Activated naive CD8-positive, alpha-beta T cell (primary cell): ENCODE data around the gene PHF21B.

ENCODE experiments used
- H3K27ac Mint-ChIP-seq: one replicate; pipeline ENCODE4 v1.8.0; 2021; ENCODE audit warnings: mixed read lengths
- H3K27me3 Mint-ChIP-seq: one replicate; pipeline ENCODE4 v1.8.0; 2021; ENCODE audit warnings: mixed read lengths
- H3K36me3 Mint-ChIP-seq: one replicate; pipeline ENCODE4 v1.8.0; 2021; ENCODE audit warnings: mixed read lengths
- H3K4me1 Mint-ChIP-seq: one replicate; pipeline ENCODE4 v1.8.0; 2021; ENCODE audit warnings: low read depth, mixed read lengths
- H3K4me3 Mint-ChIP-seq: one replicate; pipeline ENCODE4 v1.8.0; 2021; ENCODE audit warnings: mild to moderate bottlenecking, mixed read lengths
- H3K9me3 Mint-ChIP-seq: one replicate; pipeline ENCODE4 v1.8.0; 2021; ENCODE audit warnings: low read depth, mixed read lengths

The PHF21B gene

GRCh38 chr22:45033136-45033535 is 23.3 kb upstream of the PHF21B start:
- Mint-ChIP-seq H3K36me3 (no peaks in the 10 kb centered on the region), H3K4me1 (no peaks in the 10 kb centered on the region), H3K27ac (no peak overlapping the region), H3K27me3 (peaks cover 6% of the 10 kb centered on the region), H3K9me3 (no peaks in the 10 kb centered on the region), H3K4me3 (no peak overlapping the region)

GRCh38 chr22:45031629-45032403 is 22.0 kb upstream of the PHF21B start:
- H3K27me3 Mint-ChIP-seq: peaks cover 6% of the 10 kb centered on the region
- no peak overlapping the region for H3K4me3 Mint-ChIP-seq
- H3K4me1 Mint-ChIP-seq: no peaks in the 10 kb centered on the region
- H3K27ac Mint-ChIP-seq: no peak overlapping the region
- H3K9me3 Mint-ChIP-seq: no peaks in the 10 kb centered on the region
- no peaks in the 10 kb centered on the region for H3K36me3 Mint-ChIP-seq

GRCh38 chr22:45029501-45029900 is 19.7 kb upstream of the PHF21B start:
- H3K9me3 Mint-ChIP-seq: no peaks in the 10 kb centered on the region
- H3K4me1 Mint-ChIP-seq: no peaks in the 10 kb centered on the region
- H3K27ac Mint-ChIP-seq: no peak overlapping the region
- H3K4me3 Mint-ChIP-seq: no peak overlapping the region
- H3K27me3 Mint-ChIP-seq: peaks cover 8% of the 10 kb centered on the region
- H3K36me3 Mint-ChIP-seq: no peaks in the 10 kb centered on the region

GRCh38 chr22:45026511-45026910 is 16.7 kb upstream of the PHF21B start:
- peaks cover 16% of the 10 kb centered on the region for H3K27me3 Mint-ChIP-seq

GRCh38 chr22:45023431-45023830 is 13.6 kb upstream of the PHF21B start:
- peaks cover 15% of the 10 kb centered on the region for H3K27me3 Mint-ChIP-seq
- H3K4me1 Mint-ChIP-seq: peaks cover 2% of the 10 kb centered on the region
- no peaks in the 10 kb centered on the region for H3K36me3 Mint-ChIP-seq
- no peak overlapping the region for H3K27ac Mint-ChIP-seq
- no peaks in the 10 kb centered on the region for H3K9me3 Mint-ChIP-seq
- H3K4me3 Mint-ChIP-seq: no peak overlapping the region

More at GRCh38 chr22:45026511-45026910, 16.7 kb upstream of the PHF21B start:
- no peak overlapping the region for H3K27ac Mint-ChIP-seq
- H3K36me3 Mint-ChIP-seq: no peaks in the 10 kb centered on the region
- peaks cover 2% of the 10 kb centered on the region for H3K4me1 Mint-ChIP-seq
- no peaks in the 10 kb centered on the region for H3K9me3 Mint-ChIP-seq
- no peak overlapping the region for H3K4me3 Mint-ChIP-seq

- Mint-ChIP-seq H3K4me1 (peaks cover 2% of the 10 kb centered on the region), H3K27me3 (peaks cover 16% of the 10 kb centered on the region), H3K9me3 (no peaks in the 10 kb centered on the region), H3K27ac (no peak overlapping the region), H3K4me3 (no peak overlapping the region), H3K36me3 (no peaks in the 10 kb centered on the region)
Observed at GRCh38 chr22:45019861-45020655, 10.3 kb upstream of the PHF21B start.

GRCh38 chr22:45014654-45015053 is 4.8 kb upstream of the PHF21B start:
- H3K27me3 Mint-ChIP-seq: peaks cover 37% of the 10 kb centered on the region
- H3K36me3 Mint-ChIP-seq: no peaks in the 10 kb centered on the region
- H3K27ac Mint-ChIP-seq: no peak overlapping the region
- H3K4me1 Mint-ChIP-seq: peaks cover 8% of the 10 kb centered on the region
- no peak overlapping the region for H3K4me3 Mint-ChIP-seq
- H3K9me3 Mint-ChIP-seq: no peaks in the 10 kb centered on the region

GRCh38 chr22:45013138-45013537 is 3.3 kb upstream of the PHF21B start:
- peaks cover 37% of the 10 kb centered on the region for H3K27me3 Mint-ChIP-seq
- no peaks in the 10 kb centered on the region for H3K9me3 Mint-ChIP-seq
- H3K4me3 Mint-ChIP-seq: no peak overlapping the region
- no peak overlapping the region for H3K27ac Mint-ChIP-seq
- H3K4me1 Mint-ChIP-seq: peaks cover 8% of the 10 kb centered on the region
- H3K36me3 Mint-ChIP-seq: no peaks in the 10 kb centered on the region

GRCh38 chr22:45010532-45010900 is 711 bp upstream of the PHF21B start:
- Mint-ChIP-seq H3K9me3 (no peaks in the 10 kb centered on the region), H3K27me3 (peaks cover 41% of the 10 kb centered on the region), H3K4me1 (peaks cover 15% of the 10 kb centered on the region), H3K27ac (no peak overlapping the region), H3K4me3 (peak overlapping the region; percentile 91), H3K36me3 (no peaks in the 10 kb centered on the region)

- no peaks in the 10 kb centered on the region for H3K36me3 Mint-ChIP-seq
- H3K27ac Mint-ChIP-seq: no peak overlapping the region
- H3K4me3 Mint-ChIP-seq: peak overlapping the region; percentile 59
- H3K27me3 Mint-ChIP-seq: peaks cover 47% of the 10 kb centered on the region
- H3K4me1 Mint-ChIP-seq: peaks cover 15% of the 10 kb centered on the region
- H3K9me3 Mint-ChIP-seq: no peaks in the 10 kb centered on the region
Observed at GRCh38 chr22:45008751-45009605, 827 bp downstream of the PHF21B start.

- H3K4me3 Mint-ChIP-seq: peak overlapping the region; percentile 30
- peaks cover 15% of the 10 kb centered on the region for H3K4me1 Mint-ChIP-seq
- peaks cover 51% of the 10 kb centered on the region for H3K27me3 Mint-ChIP-seq
- H3K9me3 Mint-ChIP-seq: no peaks in the 10 kb centered on the region
- H3K27ac Mint-ChIP-seq: no peak overlapping the region
- no peaks in the 10 kb centered on the region for H3K36me3 Mint-ChIP-seq
Observed at GRCh38 chr22:45008186-45008681, 1.6 kb downstream of the PHF21B start.

- H3K4me3 Mint-ChIP-seq: peak overlapping the region; percentile 30
- H3K4me1 Mint-ChIP-seq: peaks cover 15% of the 10 kb centered on the region
- no peaks in the 10 kb centered on the region for H3K9me3 Mint-ChIP-seq
Observed at GRCh38 chr22:45007391-45008185, 2.2 kb downstream of the PHF21B start.

GRCh38 chr22:45006964-45007390 is 2.8 kb downstream of the PHF21B start:
- Mint-ChIP-seq H3K27me3 (peaks cover 47% of the 10 kb centered on the region), H3K4me1 (peaks cover 15% of the 10 kb centered on the region), H3K36me3 (no peaks in the 10 kb centered on the region), H3K9me3 (no peaks in the 10 kb centered on the region), H3K27ac (no peak overlapping the region), H3K4me3 (peak overlapping the region; percentile 30)

More at GRCh38 chr22:45007391-45008185, 2.2 kb downstream of the PHF21B start:
- Mint-ChIP-seq H3K27ac (no peak overlapping the region), H3K27me3 (peaks cover 52% of the 10 kb centered on the region), H3K36me3 (no peaks in the 10 kb centered on the region)
